ENCODE measurements around the gene KCNJ10.

Gene KCNJ10

DNA sequence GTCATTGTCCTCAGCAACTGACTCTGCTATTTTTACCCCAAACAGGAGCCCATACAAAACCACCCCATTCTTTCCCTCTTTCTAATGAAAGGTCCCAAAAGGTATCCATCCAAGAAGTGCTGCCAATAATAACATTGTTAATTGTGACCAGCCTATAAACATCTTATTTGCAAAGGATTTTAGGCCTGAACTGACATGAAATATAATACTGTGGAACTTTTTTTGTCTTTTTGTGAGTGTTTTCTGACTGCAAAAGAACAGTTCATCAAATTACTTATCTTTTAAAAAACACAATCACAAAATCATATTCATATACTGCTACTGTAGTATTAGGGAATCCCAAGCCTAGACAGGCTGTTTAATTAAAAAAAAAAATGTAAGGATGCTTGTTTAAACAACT is 41.5 kb downstream of the KCNJ10 start:
- in situ Hi-C loops (cut with MboI; ENCODE audit: low sequenced_read_pairs): no loop called here

- in situ Hi-C loops (cut with MboI; ENCODE audit: low sequenced_read_pairs): no loop called here
Observed at GRCh38 chr1:160025314-160025713, 44.6 kb downstream of the KCNJ10 start.

DNA sequence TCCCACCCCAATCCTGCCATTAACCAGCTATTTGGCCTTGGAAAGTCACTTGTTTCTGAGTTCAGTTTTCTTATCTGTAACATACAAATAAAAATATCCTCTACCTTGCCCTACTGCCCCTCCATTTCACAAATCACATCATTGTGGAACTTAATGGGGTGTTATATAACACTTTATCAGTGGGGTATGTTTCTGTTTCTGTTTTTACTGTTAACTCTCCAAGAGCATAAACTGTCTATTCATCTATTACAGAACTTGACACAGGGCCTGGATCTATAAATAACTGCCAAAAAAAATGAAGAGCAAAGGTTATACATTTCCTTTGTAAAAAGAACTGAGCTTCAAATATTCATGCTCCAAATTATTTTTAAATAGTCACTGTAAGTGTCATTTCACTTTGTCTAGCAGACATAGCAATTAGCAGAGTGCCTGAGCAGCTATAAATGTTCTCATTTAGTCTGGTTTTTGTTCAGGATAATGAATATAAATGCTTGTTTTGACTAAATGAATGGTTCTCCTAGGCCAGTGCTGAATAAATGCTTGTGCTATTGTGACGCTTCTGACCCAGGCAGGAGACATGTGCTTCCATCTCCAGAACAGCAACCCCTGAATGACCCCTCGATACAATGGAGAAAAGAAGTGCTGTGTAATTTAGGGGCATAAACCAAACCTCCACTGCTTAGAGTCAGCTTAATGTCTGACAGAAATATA is 45.6 kb downstream of the KCNJ10 start:
- in situ Hi-C loops (cut with MboI; ENCODE audit: low sequenced_read_pairs): no loop called here

- in situ Hi-C loops (cut with MboI; ENCODE audit: low sequenced_read_pairs): no loop called here
Observed at GRCh38 chr1:160022330-160023310, 47.3 kb downstream of the KCNJ10 start.

- in situ Hi-C loops (cut with MboI; ENCODE audit: low sequenced_read_pairs): no loop called here
Observed at GRCh38 chr1:160021376-160022074, 48.4 kb downstream of the KCNJ10 start.

DNA sequence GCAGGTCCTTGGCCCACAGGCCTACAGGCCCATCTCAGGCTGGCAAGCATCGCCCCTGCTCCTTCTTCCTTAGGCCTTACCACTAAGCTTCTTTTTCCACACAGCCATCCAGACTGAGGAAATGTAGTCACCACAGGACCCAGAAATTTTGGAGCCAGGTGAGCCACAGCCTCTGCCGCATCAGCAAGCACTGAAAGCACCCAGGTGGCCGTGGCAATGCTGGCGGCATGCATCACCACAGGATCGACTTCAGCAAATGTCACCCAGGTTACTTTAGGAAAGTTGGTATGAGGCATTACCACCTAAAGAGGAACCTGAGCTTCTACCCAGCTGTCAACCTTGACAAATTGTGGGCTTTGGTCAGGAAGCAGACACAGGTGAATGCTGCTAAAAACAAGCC is 49.8 kb downstream of the KCNJ10 start:
- in situ Hi-C loops (cut with MboI; ENCODE audit: low sequenced_read_pairs): no loop called here

DNA sequence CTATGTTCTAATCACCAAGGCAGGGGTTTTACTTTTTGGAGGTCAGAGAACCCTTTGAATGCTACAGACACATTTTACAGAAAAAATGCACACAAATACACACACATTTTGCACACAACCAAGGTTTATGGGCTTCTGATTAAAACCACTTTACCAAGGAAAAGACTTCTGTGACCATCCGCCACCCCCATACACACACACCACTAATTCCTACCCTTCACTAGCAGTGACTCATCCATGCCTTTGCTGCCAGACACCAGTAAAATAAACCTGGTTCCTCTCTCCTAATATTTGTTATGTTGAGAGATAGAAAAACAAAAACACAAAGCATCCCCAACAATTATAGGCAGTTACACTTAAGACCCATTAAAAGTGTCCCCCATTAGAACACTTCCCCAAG is 51.1 kb downstream of the KCNJ10 start:
- in situ Hi-C loops (cut with MboI; ENCODE audit: low sequenced_read_pairs): no loop called here

GRCh38 chr1:160018347-160018746 is 51.6 kb downstream of the KCNJ10 start:
- in situ Hi-C loops (cut with MboI; ENCODE audit: low sequenced_read_pairs): no loop called here

DNA sequence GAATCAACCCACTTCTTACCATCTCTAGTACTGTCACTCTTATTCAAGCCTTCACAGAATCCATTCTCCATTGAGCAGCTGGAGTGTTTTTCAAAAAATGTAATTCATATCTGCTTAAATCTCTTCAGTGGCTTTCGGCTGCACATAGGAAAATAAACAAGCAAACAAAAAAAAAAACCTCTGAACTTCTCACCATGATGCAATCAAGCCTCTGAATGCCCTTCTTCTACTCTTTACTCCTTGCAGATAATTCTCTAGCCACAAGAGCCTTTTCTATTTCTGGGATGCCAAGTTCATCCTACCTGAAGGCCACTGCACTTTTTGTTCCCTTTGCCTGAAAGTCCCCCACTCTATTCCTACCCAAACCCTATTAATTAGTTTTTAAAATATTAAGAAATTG is 52.4 kb downstream of the KCNJ10 start:
- in situ Hi-C loops (cut with MboI; ENCODE audit: low sequenced_read_pairs): no loop called here

- in situ Hi-C loops (cut with MboI; ENCODE audit: low sequenced_read_pairs): no loop called here
Observed at GRCh38 chr1:160011781-160012180, 58.2 kb downstream of the KCNJ10 start.

- in situ Hi-C loops (cut with MboI; ENCODE audit: low sequenced_read_pairs): no loop called here
Observed at GRCh38 chr1:160009801-160010200, 60.2 kb downstream of the KCNJ10 start.

- in situ Hi-C loops (cut with MboI; ENCODE audit: low sequenced_read_pairs): no loop called here
Observed at GRCh38 chr1:160009081-160009480, 60.9 kb downstream of the KCNJ10 start.

- in situ Hi-C loops (cut with MboI; ENCODE audit: low sequenced_read_pairs): no loop called here
Observed at GRCh38 chr1:160007577-160008200, 62.3 kb downstream of the KCNJ10 start.

- in situ Hi-C loops (cut with MboI; ENCODE audit: low sequenced_read_pairs): no loop called here
Observed at GRCh38 chr1:160006312-160006940, 63.5 kb downstream of the KCNJ10 start.

GRCh38 chr1:160005070-160005469 is 64.9 kb downstream of the KCNJ10 start:
- in situ Hi-C loops (cut with MboI; ENCODE audit: low sequenced_read_pairs): no loop called here

GRCh38 chr1:160004425-160004824 is 65.5 kb downstream of the KCNJ10 start:
- in situ Hi-C loops (cut with MboI; ENCODE audit: low sequenced_read_pairs): no loop called here

DNA sequence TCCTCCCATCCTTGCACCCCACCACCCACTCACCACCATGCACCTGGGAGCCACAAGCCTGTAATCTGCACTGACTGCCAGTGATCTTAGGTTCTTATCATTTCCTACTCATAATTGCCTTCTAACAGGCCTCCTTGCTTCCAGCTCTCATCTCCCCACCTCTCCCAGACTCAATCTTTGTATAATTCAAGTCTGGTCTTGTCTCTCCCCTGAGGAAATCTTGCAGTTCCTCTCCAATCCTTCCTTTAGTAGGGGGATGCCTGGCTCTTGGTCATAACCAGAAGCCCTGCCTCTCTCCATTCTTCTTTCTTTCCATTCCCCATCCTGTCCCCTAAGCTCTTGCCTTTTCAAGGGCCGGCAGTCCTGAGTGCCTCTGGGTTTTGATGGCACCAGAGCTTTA is 66.0 kb downstream of the KCNJ10 start:
- in situ Hi-C loops (cut with MboI; ENCODE audit: low sequenced_read_pairs): no loop called here

DNA sequence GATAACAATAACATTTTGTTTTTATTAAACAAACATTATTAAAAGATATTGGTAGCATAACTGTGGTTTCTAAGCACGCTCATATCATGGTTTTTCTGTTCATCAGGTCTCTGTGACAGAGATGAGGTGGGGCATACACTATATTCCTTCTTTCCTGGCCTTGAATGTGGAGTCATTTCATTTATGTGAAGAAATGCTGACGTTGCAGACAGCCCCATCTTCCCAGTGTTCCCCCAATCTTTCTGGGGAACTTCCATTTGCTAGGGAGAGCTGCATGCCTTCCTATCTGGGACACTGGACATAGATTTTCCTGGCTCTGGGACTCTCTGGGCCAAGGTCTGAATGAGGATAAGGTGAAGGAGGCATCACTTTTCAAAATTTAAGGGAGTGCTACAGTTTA is 68.5 kb downstream of the KCNJ10 start:
- in situ Hi-C loops (cut with MboI; ENCODE audit: low sequenced_read_pairs): no loop called here

GRCh38 chr1:159999204-159999603 is 70.8 kb downstream of the KCNJ10 start:
- in situ Hi-C loops (cut with MboI; ENCODE audit: low sequenced_read_pairs): no loop called here

GRCh38 chr1:159996653-159997052 is 73.3 kb downstream of the KCNJ10 start:
- in situ Hi-C loops (cut with MboI; ENCODE audit: low sequenced_read_pairs): no loop called here

DNA sequence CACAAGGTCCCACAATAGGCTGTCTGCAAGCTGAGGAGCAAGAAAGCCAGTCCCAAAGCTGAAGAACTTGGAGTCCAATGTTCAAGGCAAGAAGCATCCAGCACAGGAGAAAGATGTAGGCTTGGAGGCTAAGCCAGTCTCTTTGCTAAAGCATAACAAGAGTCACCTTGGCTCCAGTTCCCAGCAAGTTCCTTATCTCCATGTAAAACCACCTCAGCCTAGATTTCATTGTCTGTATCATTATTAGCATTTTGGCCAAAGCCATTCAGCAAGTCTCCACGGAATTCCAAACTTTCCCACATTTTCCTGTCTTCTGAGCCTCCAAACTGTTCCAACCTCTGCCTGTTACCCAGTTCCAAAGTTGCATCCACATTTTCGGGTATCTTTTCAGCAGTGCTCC is 75.1 kb downstream of the KCNJ10 start:
- in situ Hi-C loops (cut with MboI; ENCODE audit: low sequenced_read_pairs): no loop called here
